Measurements from ENCODE around the gene LPIN1. TPM values are rescaled to one million over a fixed set of nuclear protein-coding genes. Genes with fewer than 3 reads are reported as not detected.
"Not testable (repeated sequence)": the region's sequence is repeated elsewhere in the genome, so short reads cannot be mapped to it uniquely, and the experiment has no call there.

The LPIN1 gene
- total RNA-seq, 1 donor, result 62.2 TPM

DNA sequence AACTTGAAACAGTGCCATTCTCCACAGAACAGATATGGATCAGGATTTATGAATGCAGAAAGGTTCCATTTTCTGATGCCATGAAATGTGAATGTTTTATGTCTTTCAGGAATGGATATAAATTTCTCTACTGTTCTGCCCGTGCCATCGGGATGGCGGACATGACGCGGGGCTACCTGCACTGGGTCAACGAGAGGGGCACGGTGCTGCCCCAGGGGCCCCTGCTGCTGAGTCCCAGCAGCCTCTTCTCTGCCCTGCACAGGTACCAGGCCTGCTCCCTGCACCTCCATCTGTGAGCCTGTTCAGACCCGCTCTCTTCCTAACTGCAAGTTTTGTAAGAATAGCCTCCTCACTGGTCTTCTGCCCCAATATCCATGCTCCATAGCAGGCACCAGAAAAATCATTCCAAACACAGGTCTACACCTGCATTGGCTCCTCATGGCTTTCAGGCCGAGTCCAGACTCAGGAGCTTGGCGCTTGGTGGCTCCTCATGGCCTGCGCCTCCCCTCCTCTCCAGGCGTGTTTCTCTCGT, 68.6 kb downstream of the LPIN1 start:
- H3K4me3 ChIP-seq (ENCODE audit: low read depth, low read length), result no peak overlapping the region
- TF ChIP-seq, protein P1, sequence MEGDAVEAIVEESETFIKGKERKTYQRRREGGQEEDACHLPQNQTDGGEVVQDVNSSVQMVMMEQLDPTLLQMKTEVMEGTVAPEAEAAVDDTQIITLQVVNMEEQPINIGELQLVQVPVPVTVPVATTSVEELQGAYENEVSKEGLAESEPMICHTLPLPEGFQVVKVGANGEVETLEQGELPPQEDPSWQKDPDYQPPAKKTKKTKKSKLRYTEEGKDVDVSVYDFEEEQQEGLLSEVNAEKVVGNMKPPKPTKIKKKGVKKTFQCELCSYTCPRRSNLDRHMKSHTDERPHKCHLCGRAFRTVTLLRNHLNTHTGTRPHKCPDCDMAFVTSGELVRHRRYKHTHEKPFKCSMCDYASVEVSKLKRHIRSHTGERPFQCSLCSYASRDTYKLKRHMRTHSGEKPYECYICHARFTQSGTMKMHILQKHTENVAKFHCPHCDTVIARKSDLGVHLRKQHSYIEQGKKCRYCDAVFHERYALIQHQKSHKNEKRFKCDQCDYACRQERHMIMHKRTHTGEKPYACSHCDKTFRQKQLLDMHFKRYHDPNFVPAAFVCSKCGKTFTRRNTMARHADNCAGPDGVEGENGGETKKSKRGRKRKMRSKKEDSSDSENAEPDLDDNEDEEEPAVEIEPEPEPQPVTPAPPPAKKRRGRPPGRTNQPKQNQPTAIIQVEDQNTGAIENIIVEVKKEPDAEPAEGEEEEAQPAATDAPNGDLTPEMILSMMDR (IDR thresholded peaks at IDR 0.05; ENCODE audit: insufficient read depth, low read depth, low read length), result no peak
- no peak for DNase-seq (ENCODE audit: low read depth)

- H3K4me3 ChIP-seq (ENCODE audit: low read depth, low read length); DNase-seq (ENCODE audit: low read depth): not testable (repeated sequence)
Observed at GRCh38 chr2:11816935-11817334, 70.5 kb downstream of the LPIN1 start.

- no peak for DNase-seq (ENCODE audit: low read depth)
- TF ChIP-seq, protein P1 (IDR thresholded peaks at IDR 0.05; ENCODE audit: insufficient read depth, low read depth, low read length), result no peak
- no peak overlapping the region for H3K4me3 ChIP-seq (ENCODE audit: low read depth, low read length)
Observed at GRCh38 chr2:11819235-11819729, 72.8 kb downstream of the LPIN1 start.

- no peak overlapping the region for H3K4me3 ChIP-seq (ENCODE audit: low read depth, low read length)
- DNase-seq (ENCODE audit: low read depth), result no peak
- TF ChIP-seq, protein P1 (IDR thresholded peaks at IDR 0.05; ENCODE audit: insufficient read depth, low read depth, low read length), result no peak
Observed at GRCh38 chr2:11820650-11821049, 74.2 kb downstream of the LPIN1 start.

GRCh38 chr2:11821705-11822104, 75.3 kb downstream of the LPIN1 start:
- TF ChIP-seq, protein P1 (IDR thresholded peaks at IDR 0.05; ENCODE audit: insufficient read depth, low read depth, low read length), result no peak
- DNase-seq (ENCODE audit: low read depth), result no peak
- H3K4me3 ChIP-seq (ENCODE audit: low read depth, low read length), result no peak overlapping the region

- H3K4me3 ChIP-seq (ENCODE audit: low read depth, low read length); DNase-seq (ENCODE audit: low read depth): not testable (repeated sequence)
Observed at GRCh38 chr2:11822359-11822745, 75.9 kb downstream of the LPIN1 start.

DNA sequence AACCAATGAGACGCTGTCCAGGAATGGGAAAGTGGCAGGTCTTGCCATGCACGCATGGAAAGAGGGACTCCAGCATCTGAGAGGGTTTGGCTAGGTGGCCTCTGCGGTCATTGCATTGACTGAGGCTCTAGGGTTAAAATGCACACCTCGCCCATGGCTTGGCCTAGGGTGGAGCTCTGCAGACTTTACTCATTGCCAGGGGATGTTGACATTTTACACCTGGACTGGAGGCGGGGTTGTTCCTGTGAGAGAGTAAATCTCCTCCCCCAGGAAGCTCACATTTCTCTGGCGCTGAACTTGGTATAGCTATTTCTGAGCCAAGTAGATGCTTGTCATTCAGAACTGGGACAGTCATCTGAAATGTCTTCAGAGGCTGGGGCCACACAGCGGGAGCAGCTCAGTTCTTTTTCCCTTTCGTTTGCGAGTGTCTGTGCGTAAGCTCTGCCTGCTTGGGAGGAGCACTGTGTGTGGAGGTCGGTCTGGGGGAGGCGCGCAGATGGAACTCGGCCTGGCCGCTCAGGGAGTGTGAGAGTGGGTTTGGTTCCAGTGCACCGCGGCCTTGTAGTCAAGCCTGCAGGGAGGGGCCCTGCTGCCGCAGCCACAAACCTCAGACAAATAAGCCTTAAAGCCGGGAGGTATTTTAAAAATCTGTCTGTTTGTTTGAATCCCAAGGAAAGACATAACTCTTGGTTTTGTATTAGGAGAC, 76.5 kb downstream of the LPIN1 start:
- H3K4me3 ChIP-seq (ENCODE audit: low read depth, low read length), result no peak overlapping the region
- peak; percentile 87 for DNase-seq (ENCODE audit: low read depth)
- TF ChIP-seq, protein P1 (IDR thresholded peaks at IDR 0.05; ENCODE audit: insufficient read depth, low read depth, low read length), result no peak

Measured in fibroblast of villous mesenchyme (primary cell).